CD14-positive monocyte (primary cell): Measurements from ENCODE around the gene OCRL. TPM values are rescaled to one million over a fixed set of nuclear protein-coding genes. Genes with fewer than 3 reads are reported as not detected.
A peak's percentile ranks its signal among the peaks of the same experiment; 100 is the strongest.

ENCODE experiments used
- DNase-seq, 3 donors: peaks; one replicate each; pipeline ENCODE4 v3.0.0-alpha.2; 2011 to 2022
- H2AFZ ChIP-seq: 2 replicates; pipeline ENCODE4 v1.6.0; 2012; ENCODE audit warnings: mild to moderate bottlenecking, low read depth, low read length, inconsistent platforms; ENCODE audit not compliant: insufficient read depth, poor library complexity, severe bottlenecking
- H3K27ac ChIP-seq, 2 donors: 1 replicate in 1 of 2; 2 replicates in 1 of 2; pipeline ENCODE4 v1.5.1; 2012 to 2013; ENCODE audit warnings: low read length in 2 of 2, control low read depth in 1 of 2, inconsistent platforms in 1 of 2, low read depth in 1 of 2, mild to moderate bottlenecking in 1 of 2
- H3K27me3 ChIP-seq, 2 donors: one replicate each; pipeline versions ENCODE4 v1.6.0 to v1.6.1; 2011 to 2013; ENCODE audit warnings: low read length in 2 of 2; ENCODE audit not compliant: control insufficient read depth in 2 of 2, insufficient read depth in 2 of 2
- H3K36me3 ChIP-seq, 2 donors: replicated peaks in 1 of 2; 1 replicate in 1 of 2; 2 replicates in 1 of 2; pipeline versions ENCODE4 v1.5.1 to v1.6.1; 2012 to 2013; ENCODE audit warnings: low read length in 2 of 2, control low read depth in 1 of 2, inconsistent platforms in 1 of 2, mild to moderate bottlenecking in 1 of 2; ENCODE audit not compliant: insufficient read depth in 2 of 2, control insufficient read depth in 1 of 2
- H3K4me1 ChIP-seq, 2 donors: 1 replicate in 1 of 2; 2 replicates in 1 of 2; pipeline versions ENCODE4 v1.5.1 to v1.6.1; 2012 to 2013; ENCODE audit warnings: low read length in 2 of 2, control low read depth in 1 of 2, inconsistent platforms in 1 of 2, mild to moderate bottlenecking in 1 of 2, moderate library complexity in 1 of 2; ENCODE audit not compliant: insufficient read depth in 2 of 2, control insufficient read depth in 1 of 2
- H3K4me2 ChIP-seq: replicated peaks from 2 replicates; pipeline ENCODE3; 2012; ENCODE audit warnings: low read length, moderate library complexity, mild to moderate bottlenecking; ENCODE audit not compliant: poor library complexity, severe bottlenecking; ENCODE audit errors: extremely low read depth
- H3K4me3 ChIP-seq, 3 experiments: fragments of 200-600 bp in 1 of 3; sonication (generic) in 1 of 3; replicated peaks in 1 of 3; 1 replicate in 2 of 3; 2 replicates in 1 of 3; pipeline ENCODE4 v1.5.1; 2011 to 2013; ENCODE audit warnings: low read length in 3 of 3, mild to moderate bottlenecking in 3 of 3, control low read depth in 2 of 3, low read depth in 2 of 3, inconsistent platforms in 1 of 3, moderate library complexity in 1 of 3
- H3K79me2 ChIP-seq: 2 replicates; pipeline ENCODE4 v1.6.0; 2012; ENCODE audit warnings: mild to moderate bottlenecking, control low read depth, inconsistent platforms, low read length, moderate library complexity; ENCODE audit not compliant: insufficient read depth
- H3K9ac ChIP-seq: 2 replicates; pipeline ENCODE4 v1.6.0; 2017; ENCODE audit warnings: low read length, mild to moderate bottlenecking; ENCODE audit not compliant: insufficient read depth, poor library complexity, severe bottlenecking
- H3K9me3 ChIP-seq, 2 donors: replicated peaks in 1 of 2; 1 replicate in 1 of 2; 2 replicates in 1 of 2; pipeline versions ENCODE4 v1.5.1 to v1.6.1; 2012 to 2013; ENCODE audit warnings: low read length in 2 of 2, control low read depth in 1 of 2; ENCODE audit not compliant: control insufficient read depth in 1 of 2, insufficient read depth in 1 of 2
- H4K20me1 ChIP-seq: 2 replicates; pipeline ENCODE4 v1.6.0; 2012; ENCODE audit warnings: mild to moderate bottlenecking, low read length, control low read depth, moderate library complexity; ENCODE audit not compliant: insufficient read depth
- H3K27ac Mint-ChIP-seq, 7 donors: one replicate each; pipeline ENCODE4 v1.8.0; 2020; ENCODE audit warnings: mild to moderate bottlenecking in 7 of 7, mixed read lengths in 7 of 7, moderate library complexity in 6 of 7, inconsistent platforms in 2 of 7
- H3K27me3 Mint-ChIP-seq, 3 donors: one replicate each; pipeline ENCODE4 v1.8.0; 2021 to 2022; ENCODE audit warnings: low read depth in 3 of 3, mild to moderate bottlenecking in 3 of 3, mixed read lengths in 3 of 3, moderate library complexity in 3 of 3, inconsistent platforms in 1 of 3
- H3K36me3 Mint-ChIP-seq, 2 donors: one replicate each; pipeline ENCODE4 v1.8.0; 2020; ENCODE audit warnings: mixed read lengths in 2 of 2, inconsistent platforms in 1 of 2, mild to moderate bottlenecking in 1 of 2
- H3K4me1 Mint-ChIP-seq: one replicate; pipeline ENCODE4 v1.8.0; 2020; ENCODE audit warnings: mild to moderate bottlenecking, mixed read lengths
- H3K4me3 Mint-ChIP-seq, 2 donors: one replicate each; pipeline ENCODE4 v1.8.0; 2020; ENCODE audit warnings: mild to moderate bottlenecking in 2 of 2, mixed read lengths in 2 of 2, moderate library complexity in 1 of 2
- H3K9me3 Mint-ChIP-seq, 7 donors: one replicate each; pipeline ENCODE4 v1.8.0; 2020 to 2022; ENCODE audit warnings: mixed read lengths in 7 of 7, mild to moderate bottlenecking in 6 of 7, moderate library complexity in 6 of 7, inconsistent platforms in 2 of 7
- WGBS: methylation state at CpG from one replicate; pipeline ENCODE4 v1.1.5; 2013; ENCODE audit warnings: missing lambda C conversion rate; ENCODE audit not compliant: insufficient coverage; 5-methylcytosine and 5-hydroxymethylcytosine counted together
- intact Hi-C, 2 donors: fragments of 100-400 bp; cut with micrococcal nuclease; formaldehyde crosslinking; loops; one replicate each; pipeline versions ENCODE4 v1.15.0 to v1.15.1; 2023
- polyA plus RNA-seq, 3 donors: library from polyadenylated mRNA; depleted of rRNA in 1 of 3; unstranded in 2 of 3; stranded (reverse) in 1 of 3; fragments of 300-500 nt in 2 of 3; fragments of >200 nt in 1 of 3; fragmentation: Illumina TruSeq in 2 of 3; gene quantifications; 1 replicate in 2 of 3; 2 replicates in 1 of 3; pipeline ENCODE4 v1.2.3, GENCODE V29; 2012 to 2021
- TF ChIP-seq, protein P1 (sequence below): fragments of 200-600 bp; IDR thresholded peaks from one replicate; pipeline ENCODE4 v1.8.0; 2022; ENCODE audit warnings: antibody characterized with exemption, mild to moderate bottlenecking

OCRL gene
- polyA plus RNA-seq, 3 donors, result 1.8 to 11.2 (median 2.4) TPM

DNA sequence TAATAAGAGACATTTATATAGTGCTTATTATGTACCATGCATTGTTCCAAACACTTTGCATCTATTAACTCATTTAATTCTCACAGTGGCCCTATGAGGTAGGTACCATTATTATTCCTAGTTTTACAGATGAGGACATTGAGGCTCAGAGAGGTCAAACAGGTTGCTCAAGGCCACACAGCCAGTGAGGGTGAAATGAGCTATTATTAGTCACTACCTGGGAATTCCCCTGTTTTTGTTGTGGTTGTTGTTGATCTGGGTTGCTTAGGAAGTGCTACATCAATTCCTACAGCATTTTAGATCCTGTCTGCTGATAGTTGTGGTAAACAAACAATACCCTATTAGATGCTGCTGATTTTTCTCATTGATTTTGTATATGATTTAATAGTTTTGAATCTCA, 73.5 kb downstream of the OCRL start:
- Histone ChIP-seq H3K36me3 (no peaks in the 10 kb centered on the region), H3K4me1 (peaks cover 10% of the 10 kb centered on the region in 2 donors), H3K79me2 (no peaks in the 10 kb centered on the region), H3K27me3 (no peaks in the 10 kb centered on the region), H3K4me3 (no peak overlapping the region), H2AFZ (no peak overlapping the region), H3K4me2 (no peak overlapping the region), H3K9ac (no peak overlapping the region), H3K27ac (no peak overlapping the region), H4K20me1 (no peaks in the 10 kb centered on the region), H3K9me3 (no peaks in the 10 kb centered on the region)
- no peak overlapping the region for H3K4me3 Mint-ChIP-seq
- no peak overlapping the region for H3K27ac Mint-ChIP-seq
- no peaks in the 10 kb centered on the region for H3K36me3 Mint-ChIP-seq
- intact Hi-C loops, result no loop called here
- TF ChIP-seq, protein P1, sequence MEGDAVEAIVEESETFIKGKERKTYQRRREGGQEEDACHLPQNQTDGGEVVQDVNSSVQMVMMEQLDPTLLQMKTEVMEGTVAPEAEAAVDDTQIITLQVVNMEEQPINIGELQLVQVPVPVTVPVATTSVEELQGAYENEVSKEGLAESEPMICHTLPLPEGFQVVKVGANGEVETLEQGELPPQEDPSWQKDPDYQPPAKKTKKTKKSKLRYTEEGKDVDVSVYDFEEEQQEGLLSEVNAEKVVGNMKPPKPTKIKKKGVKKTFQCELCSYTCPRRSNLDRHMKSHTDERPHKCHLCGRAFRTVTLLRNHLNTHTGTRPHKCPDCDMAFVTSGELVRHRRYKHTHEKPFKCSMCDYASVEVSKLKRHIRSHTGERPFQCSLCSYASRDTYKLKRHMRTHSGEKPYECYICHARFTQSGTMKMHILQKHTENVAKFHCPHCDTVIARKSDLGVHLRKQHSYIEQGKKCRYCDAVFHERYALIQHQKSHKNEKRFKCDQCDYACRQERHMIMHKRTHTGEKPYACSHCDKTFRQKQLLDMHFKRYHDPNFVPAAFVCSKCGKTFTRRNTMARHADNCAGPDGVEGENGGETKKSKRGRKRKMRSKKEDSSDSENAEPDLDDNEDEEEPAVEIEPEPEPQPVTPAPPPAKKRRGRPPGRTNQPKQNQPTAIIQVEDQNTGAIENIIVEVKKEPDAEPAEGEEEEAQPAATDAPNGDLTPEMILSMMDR, result no peak
- H3K4me1 Mint-ChIP-seq, result peaks cover 11% of the 10 kb centered on the region
- peak in 2 of 3 donors; percentile 1 to 44 for DNase-seq
- H3K27me3 Mint-ChIP-seq, result peaks cover 0 to 2% (median 0%) of the 10 kb centered on the region in 3 donors
- peaks cover 0 to 1% (median 0%) of the 10 kb centered on the region in 7 donors for H3K9me3 Mint-ChIP-seq

DNA sequence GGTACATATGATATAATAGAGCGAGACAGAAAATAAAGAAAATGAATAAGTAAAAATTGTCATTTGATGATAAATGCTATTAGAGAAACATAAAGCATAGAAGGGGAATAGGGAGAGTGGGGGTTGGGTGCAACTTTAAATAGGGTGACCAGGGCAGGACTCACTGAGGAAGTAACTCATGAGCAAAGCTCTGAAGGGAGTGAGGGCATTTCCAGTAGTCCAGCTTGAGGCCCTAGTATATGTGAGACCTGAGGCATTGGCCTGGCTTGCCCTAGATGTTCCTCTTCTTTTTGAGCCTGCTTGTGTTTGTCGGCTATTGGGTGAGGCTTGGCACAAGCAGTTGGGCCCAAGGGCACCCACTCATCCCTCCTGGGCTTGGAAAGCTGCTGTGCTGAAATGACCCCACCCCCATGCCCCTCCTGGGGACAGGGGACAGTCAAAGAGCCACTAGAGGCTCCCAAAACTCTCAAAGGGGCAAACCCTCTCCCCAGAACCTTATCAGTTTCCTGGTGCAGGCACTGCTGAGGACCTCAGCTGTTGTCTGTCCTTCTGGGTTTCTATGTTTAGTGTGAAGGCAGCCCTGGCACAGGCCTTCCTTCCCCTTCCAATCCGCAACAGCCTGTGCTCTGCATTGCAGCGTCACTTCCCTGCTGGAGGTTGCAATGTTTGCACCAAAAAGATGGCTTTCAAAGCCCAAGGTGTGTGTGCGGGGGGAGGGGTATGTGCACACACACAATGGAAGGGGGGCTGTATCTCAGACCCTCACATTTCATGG, 74.6 kb downstream of the OCRL start:
- Histone ChIP-seq H3K27me3 (no peaks in the 10 kb centered on the region), H3K9me3 (no peaks in the 10 kb centered on the region), H3K9ac (no peak overlapping the region), H2AFZ (peak overlapping the region; percentile 49), H3K79me2 (no peaks in the 10 kb centered on the region), H3K36me3 (no peaks in the 10 kb centered on the region), H4K20me1 (no peaks in the 10 kb centered on the region), H3K27ac (peak overlapping the region; percentile 36 to 39), H3K4me3 (no peak overlapping the region), H3K4me2 (no peak overlapping the region), H3K4me1 (peaks cover 10% of the 10 kb centered on the region in 2 donors)
- intact Hi-C loops, result no loop called here
- Mint-ChIP-seq H3K27me3 (peaks cover 0 to 2% (median 0%) of the 10 kb centered on the region in 3 donors), H3K27ac (peak overlapping the region in 6 of 7 donors; percentile 26 to 84 (median 64)), H3K4me1 (peaks cover 11% of the 10 kb centered on the region), H3K9me3 (peaks cover 0 to 1% (median 0%) of the 10 kb centered on the region in 7 donors), H3K36me3 (no peaks in the 10 kb centered on the region), H3K4me3 (no peak overlapping the region)
- TF ChIP-seq, protein P1, result no peak
- no CpG with 5 or more reads among the region's 5 CpGs for WGBS
- DNase-seq, result peak in 2 of 3 donors; percentile 25 to 54
